HG03520 (cell line): ENCODE results near the gene PSD2.

Experiments used
- ATAC-seq: cut with Tn5 transposase; IDR thresholded peaks from one replicate; pipeline ENCODE4 v1.9.1; 2021; ENCODE audit warnings: mild to moderate bottlenecking, moderate library complexity; ENCODE audit not compliant: unreplicated experiment

PSD2 gene

GRCh38 chr5:139835656-139836055 is 40.0 kb downstream of the PSD2 start:
- ATAC-seq, result no peak

GRCh38 chr5:139836469-139837208 is 41.0 kb downstream of the PSD2 start:
- ATAC-seq, result no peak

- ATAC-seq, result no peak
Measured at GRCh38 chr5:139837711-139838380, 42.2 kb downstream of the PSD2 start.

- no peak for ATAC-seq
Measured at GRCh38 chr5:139838381-139839197, 43.0 kb downstream of the PSD2 start.

- no peak for ATAC-seq
Measured at GRCh38 chr5:139839232-139839815, 43.7 kb downstream of the PSD2 start.

GRCh38 chr5:139839918-139840317 is 44.3 kb downstream of the PSD2 start:
- no peak for ATAC-seq

GRCh38 chr5:139841549-139841948 is 45.9 kb downstream of the PSD2 start:
- no peak for ATAC-seq

- ATAC-seq, result no peak
Measured at GRCh38 chr5:139842321-139842720, 46.7 kb downstream of the PSD2 start.

- no peak for ATAC-seq
Measured at GRCh38 chr5:139843991-139844390, 48.4 kb downstream of the PSD2 start.

- ATAC-seq, result no peak
Measured at GRCh38 chr5:139844472-139845145, 49.0 kb downstream of the PSD2 start.

- no peak for ATAC-seq
Measured at GRCh38 chr5:139845846-139846681, 50.5 kb downstream of the PSD2 start.

- no peak for ATAC-seq
Measured at GRCh38 chr5:139847091-139847490, 51.5 kb downstream of the PSD2 start.

GRCh38 chr5:139847790-139848507 is 52.3 kb downstream of the PSD2 start:
- peak; percentile 62 for ATAC-seq

- ATAC-seq, result no peak
Measured at GRCh38 chr5:139848508-139849100, 53.0 kb downstream of the PSD2 start.

GRCh38 chr5:139849501-139849900 is 53.9 kb downstream of the PSD2 start:
- no peak for ATAC-seq

- ATAC-seq, result no peak
Measured at GRCh38 chr5:139849942-139850341, 54.3 kb downstream of the PSD2 start.

GRCh38 chr5:139850423-139851016 is 54.9 kb downstream of the PSD2 start:
- no peak for ATAC-seq

- ATAC-seq, result no peak
Measured at GRCh38 chr5:139851558-139851957, 56.0 kb downstream of the PSD2 start.
